WTC11 (cell line): ENCODE results near the gene CATSPER1. TPM values are rescaled to one million over a fixed set of nuclear protein-coding genes. Genes with fewer than 3 reads are reported as not detected.

Source experiments
- ATAC-seq: fragments of 200-7000 bp; cut with Tn5 transposase; 2 replicates; pipeline ENCODE4 v1.10.0; 2021; ENCODE audit warnings: mild to moderate bottlenecking, moderate library complexity
- CTCF ChIA-PET: fragments of 300-600 bp; sonication (Branson Sonifier 250); formaldehyde crosslinking; loops from one replicate; lab custom pipeline; 2021; ENCODE audit warnings: antibody characterized with exemption; lab: Charles Lee
- POLR2A ChIA-PET: fragments of 350-600 bp; sonication (Branson Sonifier 250); formaldehyde crosslinking; loops from one replicate; lab custom pipeline; 2021; ENCODE audit warnings: antibody characterized with exemption; lab: Charles Lee
- DNase-seq: peaks from one replicate; pipeline ENCODE4 v3.0.0; 2021; ENCODE audit warnings: low spot score
- H3K27ac Mint-ChIP-seq: 2 replicates; pipeline ENCODE4 v1.8.0; 2021; ENCODE audit warnings: mixed read lengths
- H3K27me3 Mint-ChIP-seq: 2 replicates; pipeline ENCODE4 v1.8.0; 2021; ENCODE audit warnings: low read depth, mild to moderate bottlenecking, moderate library complexity, mixed read lengths
- H3K36me3 Mint-ChIP-seq: 2 replicates; pipeline ENCODE4 v1.8.0; 2021; ENCODE audit warnings: mixed read lengths
- H3K4me1 Mint-ChIP-seq: 2 replicates; pipeline ENCODE4 v1.8.0; 2022; ENCODE audit warnings: mixed read lengths
- H3K4me3 Mint-ChIP-seq: 2 replicates; pipeline ENCODE4 v1.8.0; 2021; ENCODE audit warnings: mild to moderate bottlenecking, moderate library complexity, mixed read lengths
- H3K9me3 Mint-ChIP-seq: 2 replicates; pipeline ENCODE4 v1.8.0; 2021; ENCODE audit warnings: mixed read lengths
- ARID4B ChIP-seq: sonication (generic); formaldehyde crosslinking; IDR thresholded peaks from 2 replicates; pipeline ENCODE4 v1.8.0; 2023; ENCODE audit warnings: missing genetic modification reagents, mild to moderate bottlenecking, borderline replicate concordance
- ATF2 ChIP-seq: sonication (generic); formaldehyde crosslinking; IDR thresholded peaks from 2 replicates; pipeline ENCODE4 v1.8.1; 2022; ENCODE audit warnings: low read depth, missing genetic modification reagents, borderline replicate concordance
- CDX4 ChIP-seq: fragments of 250-450 bp; sonication (Bioruptor Pico); IDR thresholded peaks from 2 replicates; pipeline ENCODE4 v1.9.0; 2021; ENCODE audit warnings: moderate library complexity, mild to moderate bottlenecking, inconsistent platforms, borderline replicate concordance
- E2F5 ChIP-seq: sonication (generic); formaldehyde crosslinking; IDR thresholded peaks from 2 replicates; pipeline ENCODE4 v1.8.1; 2022; ENCODE audit warnings: mild to moderate bottlenecking, moderate library complexity, missing genetic modification reagents
- FOXK1 ChIP-seq: sonication (generic); formaldehyde crosslinking; IDR thresholded peaks from 2 replicates; pipeline ENCODE4 v1.8.0; 2022; ENCODE audit warnings: mild to moderate bottlenecking, moderate library complexity, missing genetic modification reagents
- HMGA2 ChIP-seq: fragments of 250-450 bp; sonication (Bioruptor Pico); IDR thresholded peaks from 2 replicates; pipeline ENCODE4 v1.4.0; 2021; ENCODE audit warnings: mild to moderate bottlenecking, moderate library complexity
- JUN ChIP-seq: sonication (generic); formaldehyde crosslinking; IDR thresholded peaks from 2 replicates; pipeline ENCODE4 v1.8.0; 2023; ENCODE audit warnings: mild to moderate bottlenecking, missing genetic modification reagents
- SMAD3 ChIP-seq: sonication (generic); formaldehyde crosslinking; IDR thresholded peaks from 2 replicates; pipeline ENCODE4 v1.8.0; 2022; ENCODE audit warnings: missing genetic modification reagents, mild to moderate bottlenecking, borderline replicate concordance
- SMAD4 ChIP-seq: sonication (generic); formaldehyde crosslinking; IDR thresholded peaks from 2 replicates; pipeline ENCODE4 v1.8.0; 2022; ENCODE audit warnings: mild to moderate bottlenecking, missing genetic modification reagents
- TP53 ChIP-seq: sonication (generic); formaldehyde crosslinking; IDR thresholded peaks from 2 replicates; pipeline ENCODE4 v1.8.1; 2023; ENCODE audit warnings: mild to moderate bottlenecking, missing genetic modification reagents
- USF2 ChIP-seq: sonication (generic); formaldehyde crosslinking; IDR thresholded peaks from 2 replicates; pipeline ENCODE4 v1.8.1; 2023; ENCODE audit warnings: mild to moderate bottlenecking, missing genetic modification reagents, moderate library complexity
- ZBTB43 ChIP-seq: sonication (generic); formaldehyde crosslinking; IDR thresholded peaks from 2 replicates; pipeline ENCODE4 v1.8.1; 2023; ENCODE audit warnings: mild to moderate bottlenecking, missing genetic modification reagents
- ZNF121 ChIP-seq: sonication (generic); formaldehyde crosslinking; IDR thresholded peaks from 2 replicates; pipeline ENCODE4 v1.8.0; 2023; ENCODE audit warnings: missing genetic modification reagents
- ZNF416 ChIP-seq: fragments of 250-450 bp; sonication (Bioruptor Pico); IDR thresholded peaks from 2 replicates; pipeline ENCODE4 v1.9.0; 2021; ENCODE audit warnings: mild to moderate bottlenecking, inconsistent platforms
- total RNA-seq: library from RNA; stranded (reverse); gene quantifications from 3 replicates; pipeline ENCODE4 v1.2.3, GENCODE V29; 2021

Gene CATSPER1
- total RNA-seq, 1 experiment from 2014 or later: not detected

- no peak for TF ChIP-seq ARID4B (CRISPR knock-in tag)
- TF ChIP-seq SMAD4 (CRISPR knock-in tag): no peak
- TF ChIP-seq ATF2 (CRISPR knock-in tag): no peak
- TF ChIP-seq HMGA2 (CRISPR knock-in tag): no peak
- no peak for TF ChIP-seq USF2 (CRISPR knock-in tag)
- no peak for TF ChIP-seq SMAD3 (CRISPR knock-in tag)
- no peak for TF ChIP-seq E2F5 (CRISPR knock-in tag)
- no peak for TF ChIP-seq FOXK1 (CRISPR knock-in tag)
- no peak for TF ChIP-seq JUN (CRISPR knock-in tag)
- TF ChIP-seq CDX4 (CRISPR knock-in tag): no peak
- no peak for TF ChIP-seq TP53
- TF ChIP-seq ZNF121: no peak
Measured at GRCh38 chr11:66020212-66020611, 6.1 kb downstream of the CATSPER1 start (continued).

- no peaks in the 10 kb centered on the region for H3K9me3 Mint-ChIP-seq
- H3K4me3 Mint-ChIP-seq: no peak overlapping the region
- peaks cover 12% of the 10 kb centered on the region for H3K27me3 Mint-ChIP-seq
- H3K27ac Mint-ChIP-seq: no peak overlapping the region
- no peaks in the 10 kb centered on the region for H3K36me3 Mint-ChIP-seq
- DNase-seq (no peak), ATAC-seq (no peak)
- ChIA-PET CTCF (no interaction called here), POLR2A (no interaction called here)
- TF ChIP-seq ZNF416 (no peak), ZBTB43 (CRISPR knock-in tag) (no peak), ARID4B (CRISPR knock-in tag) (no peak)
- no peaks in the 10 kb centered on the region for H3K4me1 Mint-ChIP-seq
Measured at GRCh38 chr11:66017321-66017720, 9.0 kb downstream of the CATSPER1 start.
